C4-2B (cell line): ENCODE results near the gene DLG4.

Experiments
- ZFX ChIP-seq: fragments of 450-650 bp; IDR thresholded peaks from 2 replicates; pipeline ENCODE4 v1.6.1; 2017
- TF ChIP-seq, protein P1 (sequence below): fragments of 450-650 bp; conservative IDR thresholded peaks from 2 replicates; pipeline ENCODE4 v1.5.1; 2017; ENCODE audit warnings: mild to moderate bottlenecking

DNA sequence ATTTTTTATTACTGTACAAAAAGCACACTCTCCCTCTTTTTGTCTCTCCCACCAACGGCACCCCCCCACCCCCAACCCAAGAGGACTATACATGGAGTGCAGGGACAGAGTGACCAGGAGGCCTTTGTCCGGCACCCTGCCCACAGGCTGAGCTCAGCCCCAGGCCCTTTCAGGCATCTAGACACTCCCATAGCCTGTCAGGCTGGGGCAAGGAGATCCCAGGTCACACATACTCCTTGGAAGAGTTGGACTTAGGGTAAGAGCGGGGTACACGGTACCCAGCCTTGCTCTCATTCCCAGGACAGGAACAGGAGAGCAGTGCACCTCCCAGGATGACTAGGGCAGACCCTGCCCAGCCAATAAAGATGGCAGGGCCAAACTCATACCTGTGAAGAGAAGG is 40.5 kb upstream of the DLG4 start:
- TF ChIP-seq, protein P1, sequence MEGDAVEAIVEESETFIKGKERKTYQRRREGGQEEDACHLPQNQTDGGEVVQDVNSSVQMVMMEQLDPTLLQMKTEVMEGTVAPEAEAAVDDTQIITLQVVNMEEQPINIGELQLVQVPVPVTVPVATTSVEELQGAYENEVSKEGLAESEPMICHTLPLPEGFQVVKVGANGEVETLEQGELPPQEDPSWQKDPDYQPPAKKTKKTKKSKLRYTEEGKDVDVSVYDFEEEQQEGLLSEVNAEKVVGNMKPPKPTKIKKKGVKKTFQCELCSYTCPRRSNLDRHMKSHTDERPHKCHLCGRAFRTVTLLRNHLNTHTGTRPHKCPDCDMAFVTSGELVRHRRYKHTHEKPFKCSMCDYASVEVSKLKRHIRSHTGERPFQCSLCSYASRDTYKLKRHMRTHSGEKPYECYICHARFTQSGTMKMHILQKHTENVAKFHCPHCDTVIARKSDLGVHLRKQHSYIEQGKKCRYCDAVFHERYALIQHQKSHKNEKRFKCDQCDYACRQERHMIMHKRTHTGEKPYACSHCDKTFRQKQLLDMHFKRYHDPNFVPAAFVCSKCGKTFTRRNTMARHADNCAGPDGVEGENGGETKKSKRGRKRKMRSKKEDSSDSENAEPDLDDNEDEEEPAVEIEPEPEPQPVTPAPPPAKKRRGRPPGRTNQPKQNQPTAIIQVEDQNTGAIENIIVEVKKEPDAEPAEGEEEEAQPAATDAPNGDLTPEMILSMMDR = no peak
- no peak for TF ChIP-seq ZFX
